B cell (primary cell): ENCODE results near the gene HDLBP. TPM values are rescaled to one million over a fixed set of nuclear protein-coding genes. Genes with fewer than 3 reads are reported as not detected.
"Not testable (repeated sequence)": the region's sequence is repeated elsewhere in the genome, so short reads cannot be mapped to it uniquely, and the experiment has no call there.

Experiments used
- ATAC-seq: fragments of 200-7000 bp; cut with Tn5 transposase; one replicate; pipeline ENCODE4 v1.10.0; 2021; ENCODE audit warnings: low read depth, mild to moderate bottlenecking, moderate number of reproducible peaks, moderate library complexity
- CTCF ChIA-PET: fragments of 350-600 bp; sonication (Branson Sonifier 250); formaldehyde crosslinking; loops from one replicate; lab custom pipeline; 2021; ENCODE audit warnings: antibody characterized with exemption, inconsistent platforms; lab: Charles Lee
- POLR2A ChIA-PET: fragments of 350-600 bp; sonication (Branson Sonifier 250); formaldehyde crosslinking; loops from one replicate; lab custom pipeline; 2021; ENCODE audit warnings: antibody characterized with exemption; lab: Charles Lee
- DNase-seq: peaks from one replicate; pipeline ENCODE4 v3.0.0; 2013
- H2AFZ ChIP-seq: 2 replicates; pipeline ENCODE4 v1.6.1; 2012; ENCODE audit warnings: mild to moderate bottlenecking, low read depth, low read length; ENCODE audit not compliant: insufficient read depth, poor library complexity, severe bottlenecking
- H3K27ac ChIP-seq, 2 donors: 1 replicate in 1 of 2; 2 replicates in 1 of 2; pipeline ENCODE4 v1.5.1; 2012 to 2013; ENCODE audit warnings: low read length in 2 of 2, mild to moderate bottlenecking in 2 of 2, moderate library complexity in 1 of 2
- H3K27me3 ChIP-seq, 4 experiments: fragments of 200-600 bp in 1 of 4; sonication (generic) in 1 of 4; replicated peaks in 1 of 4; 1 replicate in 2 of 4; 2 replicates in 2 of 4; pipeline versions ENCODE4 v1.6.1 to v1.7.0; 2013 to 2016; ENCODE audit warnings: low read length in 3 of 4, mild to moderate bottlenecking in 2 of 4, mixed read lengths in 1 of 4, moderate library complexity in 1 of 4; ENCODE audit not compliant: insufficient read depth in 4 of 4, control insufficient read depth in 3 of 4; ENCODE audit errors: control extremely low read depth in 1 of 4
- H3K36me3 ChIP-seq, 2 experiments: replicated peaks in 1 of 2; 1 replicate in 1 of 2; 2 replicates in 1 of 2; pipeline versions ENCODE4 v1.6.1 to v1.7.1; 2013; ENCODE audit warnings: low read length in 1 of 2; ENCODE audit not compliant: insufficient read depth in 2 of 2, control insufficient read depth in 1 of 2; ENCODE audit errors: control extremely low read depth in 1 of 2, extremely low read depth in 1 of 2
- H3K4me1 ChIP-seq, 2 donors: fragments of 200-600 bp in 1 of 2; sonication (generic) in 1 of 2; 1 replicate in 1 of 2; 2 replicates in 1 of 2; pipeline versions ENCODE4 v1.5.1 to v1.6.1; 2013 to 2017; ENCODE audit warnings: low read length in 2 of 2; ENCODE audit not compliant: control insufficient read depth in 2 of 2, insufficient read depth in 2 of 2
- H3K4me2 ChIP-seq: replicated peaks from 2 replicates; pipeline ENCODE3; 2012; ENCODE audit warnings: mild to moderate bottlenecking, low read depth, low read length; ENCODE audit not compliant: poor library complexity, severe bottlenecking
- H3K4me3 ChIP-seq, 5 experiments: fragments of 200-600 bp in 1 of 5; sonication (generic) in 1 of 5; 1 replicate in 3 of 5; 2 replicates in 2 of 5; pipeline versions ENCODE4 v1.5.1 to v1.7.0; 2011 to 2016; ENCODE audit warnings: low read length in 4 of 5, mild to moderate bottlenecking in 4 of 5, low read depth in 2 of 5, control low read depth in 1 of 5, moderate library complexity in 1 of 5; ENCODE audit not compliant: insufficient read depth in 1 of 5; ENCODE audit errors: control extremely low read depth in 1 of 5, extremely low read depth in 1 of 5
- H3K79me2 ChIP-seq: fragments of 200-600 bp; sonication (generic); one replicate; pipeline ENCODE4 v1.6.0; 2016; ENCODE audit warnings: low read length; ENCODE audit not compliant: control insufficient read depth, insufficient read depth
- H3K9ac ChIP-seq: fragments of 200-600 bp; sonication (generic); 2 replicates; pipeline ENCODE4 v1.6.1; 2017; ENCODE audit warnings: mild to moderate bottlenecking, low read length, moderate library complexity
- H3K9me3 ChIP-seq, 3 donors: one replicate each; pipeline versions ENCODE4 v1.6.1 to v1.7.1; 2013; ENCODE audit warnings: low read length in 2 of 3; ENCODE audit not compliant: control insufficient read depth in 2 of 3, insufficient read depth in 1 of 3; ENCODE audit errors: control extremely low read depth in 1 of 3
- H4K20me1 ChIP-seq: 2 replicates; pipeline ENCODE4 v1.6.0; 2012; ENCODE audit warnings: mild to moderate bottlenecking, low read length; ENCODE audit not compliant: insufficient read depth, control insufficient read depth, poor library complexity, severe bottlenecking
- H3K27ac Mint-ChIP-seq: one replicate; pipeline ENCODE4 v1.8.0; 2021; ENCODE audit warnings: mixed read lengths
- H3K27me3 Mint-ChIP-seq: one replicate; pipeline ENCODE4 v1.8.0; 2021; ENCODE audit warnings: mixed read lengths
- H3K4me1 Mint-ChIP-seq: one replicate; pipeline ENCODE4 v1.8.0; 2021; ENCODE audit warnings: mixed read lengths
- H3K4me3 Mint-ChIP-seq: one replicate; pipeline ENCODE4 v1.8.0; 2021; ENCODE audit warnings: mixed read lengths
- H3K9me3 Mint-ChIP-seq: one replicate; pipeline ENCODE4 v1.8.0; 2022; ENCODE audit warnings: mixed read lengths; ENCODE audit not compliant: insufficient read depth
- EZH2 ChIP-seq: IDR thresholded peaks from 2 replicates; pipeline ENCODE4 v1.6.1; 2012; ENCODE audit warnings: borderline replicate concordance, low read depth, mild to moderate bottlenecking, moderate library complexity, low read length; ENCODE audit not compliant: insufficient read depth, poor library complexity, severe bottlenecking
- WGBS: methylation state at CpG from one replicate; pipeline ENCODE4 v1.1.5; 2013; ENCODE audit warnings: missing lambda C conversion rate; ENCODE audit not compliant: insufficient coverage; 5-methylcytosine and 5-hydroxymethylcytosine counted together
- intact Hi-C: fragments of 100-400 bp; cut with micrococcal nuclease; formaldehyde crosslinking; loops from one replicate; pipeline ENCODE4 v1.10.0; 2022
- polyA plus RNA-seq: library from polyadenylated mRNA; depleted of rRNA; stranded (reverse); fragments of >200 nt; gene quantifications from 2 replicates; pipeline ENCODE4 v1.2.3, GENCODE V29; 2012
- total RNA-seq, 2 donors: library from RNA; stranded (reverse); fragments of 120-200 nt in 1 of 2; gene quantifications; 1 replicate in 1 of 2; 2 replicates in 1 of 2; pipeline versions ENCODE4 v1.2.3 to v1.2.4, GENCODE V29; 2013 to 2022
- TF ChIP-seq, protein P1 (sequence below): fragments of 200-600 bp; IDR thresholded peaks from one replicate; pipeline ENCODE4 v1.8.0; 2022; ENCODE audit warnings: antibody characterized with exemption, mild to moderate bottlenecking

The HDLBP gene
- total and polyA plus RNA-seq, 2 donors (not counting 1 experiment from before 2014, with no cell fraction given) = 55.1 to 127 TPM

DNA sequence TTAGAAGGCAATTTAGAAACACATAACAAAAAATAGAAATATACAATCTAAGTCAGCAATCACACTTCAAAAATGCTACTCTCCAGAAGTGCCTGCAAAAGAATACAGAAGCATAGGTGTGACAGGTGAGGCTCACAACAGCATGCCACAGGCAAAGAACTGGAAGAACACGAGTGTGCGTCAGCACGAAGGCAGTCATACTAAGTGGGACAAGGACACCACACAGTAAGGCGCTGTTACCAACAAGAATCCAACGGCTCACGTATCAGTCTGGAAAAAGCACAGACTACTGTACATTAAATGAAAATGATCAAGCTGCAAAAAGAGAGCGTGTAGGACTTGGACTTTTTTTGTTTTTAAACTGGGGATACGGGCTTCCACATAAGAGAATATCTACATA is 18.7 kb downstream of the HDLBP start:
- Histone ChIP-seq H4K20me1 (peaks cover 54% of the 10 kb centered on the region), H3K27me3 (no peaks in the 10 kb centered on the region), H3K27ac (no peak overlapping the region), H3K9ac (no peak overlapping the region), H3K4me2 (no peak overlapping the region), H2AFZ (no peak overlapping the region), H3K4me1 (peaks cover 4 to 7% of the 10 kb centered on the region in 2 donors), H3K4me3 (no peak overlapping the region), H3K9me3 (peaks cover 0 to 3% (median 0%) of the 10 kb centered on the region in 3 donors), H3K79me2 (peaks cover 96% of the 10 kb centered on the region), H3K36me3 (no peaks in the 10 kb centered on the region)
- Mint-ChIP-seq H3K4me1 (peaks cover 42% of the 10 kb centered on the region), H3K4me3 (no peak overlapping the region), H3K9me3 (no peaks in the 10 kb centered on the region), H3K27me3 (no peaks in the 10 kb centered on the region), H3K27ac (no peak overlapping the region)
- ChIA-PET CTCF (interaction anchor here (1.3 kb wide), 1 partner anchor 11 kb away, joined by 3 read pairs; no protein-coding TSS in a partner anchor), POLR2A (no interaction called here)
- intact Hi-C loops = no loop called here
- ATAC-seq (no peak), DNase-seq (no peak)
- TF ChIP-seq, protein P1, sequence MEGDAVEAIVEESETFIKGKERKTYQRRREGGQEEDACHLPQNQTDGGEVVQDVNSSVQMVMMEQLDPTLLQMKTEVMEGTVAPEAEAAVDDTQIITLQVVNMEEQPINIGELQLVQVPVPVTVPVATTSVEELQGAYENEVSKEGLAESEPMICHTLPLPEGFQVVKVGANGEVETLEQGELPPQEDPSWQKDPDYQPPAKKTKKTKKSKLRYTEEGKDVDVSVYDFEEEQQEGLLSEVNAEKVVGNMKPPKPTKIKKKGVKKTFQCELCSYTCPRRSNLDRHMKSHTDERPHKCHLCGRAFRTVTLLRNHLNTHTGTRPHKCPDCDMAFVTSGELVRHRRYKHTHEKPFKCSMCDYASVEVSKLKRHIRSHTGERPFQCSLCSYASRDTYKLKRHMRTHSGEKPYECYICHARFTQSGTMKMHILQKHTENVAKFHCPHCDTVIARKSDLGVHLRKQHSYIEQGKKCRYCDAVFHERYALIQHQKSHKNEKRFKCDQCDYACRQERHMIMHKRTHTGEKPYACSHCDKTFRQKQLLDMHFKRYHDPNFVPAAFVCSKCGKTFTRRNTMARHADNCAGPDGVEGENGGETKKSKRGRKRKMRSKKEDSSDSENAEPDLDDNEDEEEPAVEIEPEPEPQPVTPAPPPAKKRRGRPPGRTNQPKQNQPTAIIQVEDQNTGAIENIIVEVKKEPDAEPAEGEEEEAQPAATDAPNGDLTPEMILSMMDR = no peak
- TF ChIP-seq EZH2 = no peak
- 98% methylated on average over 6 of the region's 8 CpGs for whole genome bisulfite sequencing

DNA sequence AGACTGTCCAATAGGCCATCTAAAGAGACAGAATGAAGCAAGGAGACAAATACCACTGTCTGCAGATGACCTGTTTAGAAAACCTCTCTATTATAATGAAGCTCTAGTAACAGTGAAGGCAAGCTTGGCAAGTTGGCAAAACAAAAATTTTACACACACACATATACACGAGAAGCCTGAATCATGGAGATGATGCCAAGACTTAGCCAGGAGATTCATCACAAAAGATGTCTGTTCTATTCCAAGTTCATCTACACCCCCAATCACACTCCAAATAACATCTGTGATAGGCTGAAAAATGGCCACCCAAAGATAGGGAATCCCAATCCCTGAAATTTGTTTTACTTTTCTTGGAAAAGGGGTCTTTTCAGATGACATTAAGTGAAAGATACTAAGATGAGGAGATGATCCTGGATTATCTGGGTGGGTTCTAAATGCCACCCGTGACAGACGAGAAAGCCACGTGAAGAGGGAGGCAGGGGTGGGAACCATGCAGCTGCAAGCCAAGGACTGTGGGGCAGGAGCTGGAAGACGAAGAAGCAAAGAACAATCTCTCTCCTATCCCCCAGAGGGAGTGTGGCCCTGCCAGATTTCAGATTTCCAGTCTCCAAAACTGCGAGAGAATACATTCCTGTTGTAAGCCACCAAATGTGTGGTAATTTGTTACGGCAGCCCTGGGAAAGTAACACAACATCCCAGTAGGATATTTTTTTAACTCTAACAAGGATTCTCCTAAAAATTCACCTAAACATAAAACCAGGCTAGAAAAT is 20.0 kb downstream of the HDLBP start:
- Histone ChIP-seq H3K9ac (no peak overlapping the region), H3K4me3 (no peak overlapping the region), H3K4me2 (no peak overlapping the region), H2AFZ (no peak overlapping the region), H3K36me3 (no peaks in the 10 kb centered on the region), H3K27ac (no peak overlapping the region), H3K4me1 (peaks cover 4 to 7% of the 10 kb centered on the region in 2 donors), H4K20me1 (peaks cover 63% of the 10 kb centered on the region), H3K27me3 (no peaks in the 10 kb centered on the region), H3K79me2 (peaks cover 99% of the 10 kb centered on the region), H3K9me3 (peaks cover 0 to 3% (median 0%) of the 10 kb centered on the region in 3 donors)
- ChIA-PET POLR2A (no interaction called here), CTCF (interaction anchor here (0.6 kb wide), 1 partner anchor 17 kb away, joined by 3 read pairs; no protein-coding TSS in a partner anchor)
- no peak overlapping the region for H3K27ac Mint-ChIP-seq
- H3K27me3 Mint-ChIP-seq = no peaks in the 10 kb centered on the region
- ATAC-seq (no peak), DNase-seq (no peak)
- TF ChIP-seq EZH2 = no peak
- TF ChIP-seq, protein P1 = no peak
- H3K4me3 Mint-ChIP-seq = no peak overlapping the region
- intact Hi-C loops = no loop called here
- WGBS = 100% methylated on average over 6 of the region's 7 CpGs
- H3K9me3 Mint-ChIP-seq = no peaks in the 10 kb centered on the region
- peaks cover 47% of the 10 kb centered on the region for H3K4me1 Mint-ChIP-seq

DNA sequence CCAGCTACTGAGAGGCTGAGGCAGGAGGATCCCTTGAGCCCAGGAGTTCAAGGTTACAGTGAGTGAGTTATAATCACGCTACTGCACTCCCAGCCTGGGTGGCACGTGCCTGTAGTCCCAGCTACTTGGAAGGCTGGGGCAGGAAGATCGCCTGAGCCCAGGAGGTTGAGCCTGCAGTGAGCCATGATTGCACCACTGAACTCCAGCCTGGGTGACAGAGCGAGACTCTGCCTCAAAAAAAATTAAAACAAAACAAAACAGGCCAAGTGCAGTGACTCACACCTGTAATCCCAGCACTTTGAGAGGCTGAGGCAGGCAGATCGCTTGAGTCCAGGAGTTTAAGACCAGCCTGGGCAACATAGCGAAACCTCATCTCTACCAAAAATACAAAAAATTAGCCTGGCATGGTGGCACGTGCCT is 22.1 kb downstream of the HDLBP start:
- intact Hi-C loops, H3K27me3 ChIP-seq, POLR2A ChIA-PET, H3K36me3 ChIP-seq, H3K27ac Mint-ChIP-seq, H3K4me1 ChIP-seq, H2AFZ ChIP-seq, H3K27ac ChIP-seq, H3K4me3 ChIP-seq, H3K9ac ChIP-seq, H3K4me3 Mint-ChIP-seq, DNase-seq, H3K9me3 ChIP-seq, ATAC-seq, CTCF ChIA-PET, H3K9me3 Mint-ChIP-seq, H3K4me2 ChIP-seq, H3K27me3 Mint-ChIP-seq: not testable (repeated sequence)
- Histone ChIP-seq H3K79me2 (peaks cover 99% of the 10 kb centered on the region), H4K20me1 (peaks cover 73% of the 10 kb centered on the region)
- 92% methylated on average over 6 of the region's 7 CpGs for WGBS
- peaks cover 46% of the 10 kb centered on the region for H3K4me1 Mint-ChIP-seq
